GM12801 (cell line): Measurements from ENCODE around the gene TMEM44.

Experiments
- CTCF ChIP-seq: IDR thresholded peaks from one replicate; pipeline ENCODE4 v1.5.1; 2011; ENCODE audit warnings: control low read depth; ENCODE audit not compliant: insufficient read length; ENCODE audit errors: extremely low read depth

The TMEM44 gene

DNA sequence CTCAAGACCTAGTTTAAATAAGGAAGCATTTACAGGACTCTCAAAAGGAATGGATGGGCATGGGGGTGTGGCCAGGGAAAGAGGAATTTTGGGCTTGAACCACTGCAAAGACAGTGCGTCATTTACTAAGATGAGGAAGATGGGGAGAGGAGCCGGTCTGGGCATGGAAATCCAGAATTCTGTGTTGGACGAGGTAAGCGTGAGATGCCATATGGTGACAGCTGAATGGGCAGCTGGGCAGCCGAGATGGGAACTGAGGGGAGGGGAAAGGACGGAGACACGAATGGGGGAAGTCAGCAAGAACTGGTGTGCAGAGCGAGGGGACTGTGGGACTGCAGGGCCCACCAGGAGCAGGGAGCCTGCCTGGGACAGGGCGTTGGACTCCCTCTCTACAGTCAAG, 24.2 kb downstream of the TMEM44 start:
- TF ChIP-seq CTCF, result no peak

GRCh38 chr3:194607592-194608389, 25.4 kb downstream of the TMEM44 start:
- no peak for TF ChIP-seq CTCF

DNA sequence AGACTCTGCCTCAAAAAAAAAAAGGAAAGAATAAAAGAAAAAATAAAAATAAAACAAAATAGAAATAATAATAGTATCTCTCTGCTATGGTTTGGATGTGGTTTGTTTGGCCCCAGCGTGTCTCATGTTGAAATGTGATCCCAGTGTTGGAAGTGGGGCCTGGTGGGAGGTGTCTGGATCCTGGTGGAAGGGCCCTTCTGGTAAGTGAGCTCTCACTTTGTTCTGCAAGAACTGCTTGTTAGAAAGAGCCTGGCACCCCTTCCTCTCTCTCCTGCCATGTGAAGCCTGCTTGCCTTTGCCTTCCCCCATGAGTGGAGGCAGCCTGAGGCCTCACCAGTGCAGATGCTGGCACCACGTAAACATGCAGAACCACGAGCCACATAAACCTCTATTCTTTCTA, 26.3 kb downstream of the TMEM44 start:
- no peak for TF ChIP-seq CTCF

DNA sequence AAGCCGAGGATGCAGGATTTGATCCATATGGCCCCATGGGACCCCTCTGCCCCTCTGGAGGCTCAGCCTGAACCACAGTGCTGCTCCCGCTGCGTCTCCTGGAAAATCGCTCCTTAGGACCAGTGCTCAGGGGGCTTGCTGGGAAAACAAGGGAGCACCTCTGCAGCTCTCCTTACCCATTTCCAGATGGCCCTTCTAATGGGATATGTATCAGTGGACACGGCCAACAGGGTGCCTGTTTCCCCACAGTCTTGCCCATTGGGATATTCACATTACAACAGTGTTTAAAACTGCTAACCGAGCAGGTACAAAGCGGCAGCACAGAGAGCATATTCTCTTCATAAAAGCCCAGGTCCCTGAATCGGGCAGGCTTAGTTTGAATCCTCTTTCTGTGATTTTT, 27.1 kb downstream of the TMEM44 start:
- TF ChIP-seq CTCF, result no peak

DNA sequence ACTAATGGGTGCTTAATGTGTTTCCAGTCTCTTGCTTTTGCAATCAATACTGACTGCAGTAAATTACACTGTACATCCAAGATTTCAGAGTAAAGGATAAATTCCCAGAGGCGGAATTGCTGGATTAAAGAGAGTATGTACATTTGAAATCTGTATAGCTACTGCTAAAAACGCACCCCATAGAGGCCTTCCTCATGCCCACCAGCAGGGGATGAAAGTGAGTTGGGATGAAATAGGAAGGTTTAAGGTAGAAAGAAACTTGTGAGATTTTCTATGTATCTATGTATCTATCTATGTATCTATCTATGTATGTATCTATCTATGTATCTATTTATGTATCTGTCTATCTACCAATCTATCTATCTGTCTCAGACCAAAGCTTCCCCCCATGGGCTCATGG, 28.4 kb downstream of the TMEM44 start:
- no peak for TF ChIP-seq CTCF

- TF ChIP-seq CTCF, result no peak
These were observed 29.1 kb downstream of the TMEM44 start for GRCh38 chr3:194604126-194604525.

- no peak for TF ChIP-seq CTCF
These were observed 30.5 kb downstream of the TMEM44 start for GRCh38 chr3:194602669-194603171.
